Cardiac muscle cell (in vitro differentiated cells and primary cell): ENCODE data around the gene MXD3. TPM values are rescaled to one million over a fixed set of nuclear protein-coding genes. Genes with fewer than 3 reads are reported as not detected.

Source experiments
- DNase-seq, 2 donors: peaks; one replicate each; pipeline versions ENCODE4 v3.0.0 to v3.0.0-alpha.2; 2010 to 2017; ENCODE audit warnings: low read depth in 1 of 2, low spot score in 1 of 2
- H3K27ac ChIP-seq: fragments of 200-600 bp; sonication (generic); 2 replicates; pipeline ENCODE4 v1.5.1; 2016
- H3K27me3 ChIP-seq: fragments of 200-600 bp; sonication (generic); 2 replicates; pipeline ENCODE4 v1.6.0; 2016; ENCODE audit warnings: control low read depth
- H3K36me3 ChIP-seq: fragments of 200-600 bp; sonication (generic); 2 replicates; pipeline ENCODE4 v1.5.1; 2016; ENCODE audit warnings: control low read depth
- H3K4me1 ChIP-seq: fragments of 200-600 bp; sonication (generic); 2 replicates; pipeline ENCODE4 v1.8.1; 2017; ENCODE audit warnings: low read depth, mild to moderate bottlenecking, mixed run types
- H3K4me3 ChIP-seq: fragments of 200-600 bp; sonication (generic); 2 replicates; pipeline ENCODE4 v1.5.1; 2016; ENCODE audit warnings: mild to moderate bottlenecking
- H3K9me3 ChIP-seq: fragments of 200-600 bp; sonication (generic); 2 replicates; pipeline ENCODE4 v1.5.1; 2017; ENCODE audit warnings: low read depth, mild to moderate bottlenecking, control low read depth
- polyA plus RNA-seq: library from polyadenylated mRNA; unstranded; fragments of >200 nt; fragmentation: Nextera tagmentation; extraction: Ambion mirVana; gene quantifications from 2 replicates; pipeline ENCODE4 v1.2.1, GENCODE V29; 2016
- total RNA-seq: library from RNA; depleted of rRNA; stranded (reverse); fragments of >200 nt; gene quantifications from 2 replicates; pipeline ENCODE4 v1.2.3, GENCODE V29; 2016
- TF ChIP-seq, protein P1 (sequence below): IDR thresholded peaks from 2 replicates; pipeline ENCODE4 v1.5.1; 2012; ENCODE audit warnings: low read depth, mild to moderate bottlenecking, low read length

MXD3 gene
- total and polyA plus RNA-seq, 2 experiments from 2014 or later: 7.3 to 112 TPM

DNA sequence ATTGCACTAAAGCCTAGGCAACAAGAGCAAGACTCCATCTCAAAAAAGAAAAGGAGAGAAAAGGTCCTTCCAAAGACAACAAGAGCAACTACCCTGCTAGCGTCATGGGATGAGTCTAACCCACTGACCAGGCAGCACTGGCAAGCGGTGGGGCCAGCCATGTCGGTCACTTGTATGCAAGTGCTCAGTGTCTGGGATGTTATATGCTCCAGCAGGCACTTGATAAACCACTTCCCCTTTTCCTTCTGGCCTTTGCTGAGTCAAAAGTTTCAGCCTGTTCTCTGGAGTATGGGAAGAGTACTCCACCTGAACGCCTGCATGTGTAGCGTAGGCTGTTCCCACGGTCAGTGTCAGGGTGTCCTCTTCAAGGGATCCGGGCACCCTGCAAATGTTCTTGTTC lies 9.2 kb upstream of the MXD3 start:
- Histone ChIP-seq H3K4me1 (no peaks in the 10 kb centered on the region), H3K9me3 (no peaks in the 10 kb centered on the region), H3K27me3 (no peaks in the 10 kb centered on the region), H3K27ac (no peak overlapping the region), H3K4me3 (no peak overlapping the region), H3K36me3 (no peaks in the 10 kb centered on the region)
- TF ChIP-seq, protein P1, sequence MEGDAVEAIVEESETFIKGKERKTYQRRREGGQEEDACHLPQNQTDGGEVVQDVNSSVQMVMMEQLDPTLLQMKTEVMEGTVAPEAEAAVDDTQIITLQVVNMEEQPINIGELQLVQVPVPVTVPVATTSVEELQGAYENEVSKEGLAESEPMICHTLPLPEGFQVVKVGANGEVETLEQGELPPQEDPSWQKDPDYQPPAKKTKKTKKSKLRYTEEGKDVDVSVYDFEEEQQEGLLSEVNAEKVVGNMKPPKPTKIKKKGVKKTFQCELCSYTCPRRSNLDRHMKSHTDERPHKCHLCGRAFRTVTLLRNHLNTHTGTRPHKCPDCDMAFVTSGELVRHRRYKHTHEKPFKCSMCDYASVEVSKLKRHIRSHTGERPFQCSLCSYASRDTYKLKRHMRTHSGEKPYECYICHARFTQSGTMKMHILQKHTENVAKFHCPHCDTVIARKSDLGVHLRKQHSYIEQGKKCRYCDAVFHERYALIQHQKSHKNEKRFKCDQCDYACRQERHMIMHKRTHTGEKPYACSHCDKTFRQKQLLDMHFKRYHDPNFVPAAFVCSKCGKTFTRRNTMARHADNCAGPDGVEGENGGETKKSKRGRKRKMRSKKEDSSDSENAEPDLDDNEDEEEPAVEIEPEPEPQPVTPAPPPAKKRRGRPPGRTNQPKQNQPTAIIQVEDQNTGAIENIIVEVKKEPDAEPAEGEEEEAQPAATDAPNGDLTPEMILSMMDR: no peak
- DNase-seq: no peak

DNA sequence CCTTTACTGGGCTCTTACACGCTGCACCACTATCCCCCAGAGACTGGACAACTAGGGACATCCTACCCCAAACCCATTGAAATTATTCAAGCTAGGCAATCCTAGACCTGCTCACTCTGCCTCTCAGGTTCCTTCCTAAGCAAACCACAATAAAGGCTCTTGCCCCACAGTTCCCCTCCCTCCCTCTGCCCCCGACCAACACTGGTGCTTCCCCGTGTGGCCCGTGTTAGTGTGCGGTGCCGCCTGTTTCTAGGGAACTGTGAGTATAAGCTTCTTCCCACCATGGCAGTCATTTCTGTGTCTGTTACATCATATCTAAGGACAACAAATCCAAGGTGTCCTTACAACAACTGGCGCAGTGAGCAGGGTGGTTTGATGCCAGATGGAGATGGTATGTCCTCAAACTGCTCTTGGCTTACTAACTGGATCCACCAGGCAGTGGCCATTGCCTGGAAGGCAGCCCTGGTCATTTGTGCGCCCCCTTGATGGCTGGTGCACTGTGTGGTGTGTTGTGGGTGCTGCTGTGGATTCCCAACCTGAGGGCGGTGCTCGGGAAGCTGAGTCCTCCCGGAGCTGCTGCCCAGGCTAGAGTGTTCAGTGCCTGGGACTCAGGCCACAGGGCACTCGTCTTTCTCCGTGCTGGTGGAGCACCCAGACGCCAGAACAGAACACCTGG lies 8.4 kb upstream of the MXD3 start:
- Histone ChIP-seq H3K9me3 (no peaks in the 10 kb centered on the region), H3K27me3 (no peaks in the 10 kb centered on the region), H3K4me1 (no peaks in the 10 kb centered on the region), H3K27ac (no peak overlapping the region), H3K4me3 (no peak overlapping the region), H3K36me3 (no peaks in the 10 kb centered on the region)
- TF ChIP-seq, protein P1: no peak
- DNase-seq: no peak

DNA sequence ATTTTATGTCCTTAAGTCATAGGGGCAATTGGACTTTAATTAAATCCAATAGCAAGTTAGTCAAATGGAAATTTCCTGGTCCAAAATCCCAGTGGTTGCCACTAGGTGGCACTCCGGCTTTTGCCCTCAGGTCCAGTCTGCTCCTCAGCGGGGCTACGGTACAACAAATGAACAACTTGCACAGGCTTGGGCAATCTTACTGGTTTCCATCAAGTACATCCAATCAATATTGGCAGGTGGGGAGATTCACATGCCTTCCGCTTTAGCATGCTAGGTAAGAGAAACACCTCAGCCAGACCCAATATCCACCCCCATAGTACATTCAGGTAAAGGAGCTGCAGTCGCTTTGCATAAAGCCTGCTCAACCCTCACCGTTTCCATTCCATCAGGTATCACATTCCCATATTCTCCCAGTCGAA lies 6.3 kb upstream of the MXD3 start:
- TF ChIP-seq, protein P1: peak; percentile 90
- Histone ChIP-seq H3K4me1 (no peaks in the 10 kb centered on the region), H3K27ac (no peak overlapping the region), H3K36me3 (no peaks in the 10 kb centered on the region), H3K9me3 (no peaks in the 10 kb centered on the region), H3K4me3 (no peak overlapping the region), H3K27me3 (no peaks in the 10 kb centered on the region)
- peak; percentile 83 to 86 for DNase-seq

DNA sequence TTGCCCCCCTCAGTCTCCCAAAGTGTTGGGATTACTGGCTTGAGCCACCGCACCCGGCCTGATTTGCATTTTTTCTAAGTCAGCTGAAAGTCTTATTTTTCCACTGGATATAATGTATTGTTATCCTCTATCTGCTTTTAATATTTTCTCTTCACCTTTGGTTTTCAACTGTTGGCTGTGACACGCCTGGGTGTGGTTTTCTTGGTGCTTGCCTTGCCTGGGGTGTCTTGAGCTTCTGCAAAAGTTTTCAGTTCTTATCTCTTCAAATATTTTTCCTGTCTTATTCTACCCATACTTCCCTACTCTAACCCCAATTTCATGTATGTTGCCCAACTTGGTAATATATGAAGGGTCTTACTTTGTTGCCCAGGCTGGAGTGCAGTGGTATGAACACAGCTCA lies 4.3 kb upstream of the MXD3 start:
- no peak for DNase-seq
- Histone ChIP-seq H3K36me3 (no peaks in the 10 kb centered on the region), H3K9me3 (no peaks in the 10 kb centered on the region), H3K4me1 (no peaks in the 10 kb centered on the region), H3K27ac (no peak overlapping the region), H3K4me3 (no peak overlapping the region), H3K27me3 (no peaks in the 10 kb centered on the region)
- TF ChIP-seq, protein P1: no peak

DNA sequence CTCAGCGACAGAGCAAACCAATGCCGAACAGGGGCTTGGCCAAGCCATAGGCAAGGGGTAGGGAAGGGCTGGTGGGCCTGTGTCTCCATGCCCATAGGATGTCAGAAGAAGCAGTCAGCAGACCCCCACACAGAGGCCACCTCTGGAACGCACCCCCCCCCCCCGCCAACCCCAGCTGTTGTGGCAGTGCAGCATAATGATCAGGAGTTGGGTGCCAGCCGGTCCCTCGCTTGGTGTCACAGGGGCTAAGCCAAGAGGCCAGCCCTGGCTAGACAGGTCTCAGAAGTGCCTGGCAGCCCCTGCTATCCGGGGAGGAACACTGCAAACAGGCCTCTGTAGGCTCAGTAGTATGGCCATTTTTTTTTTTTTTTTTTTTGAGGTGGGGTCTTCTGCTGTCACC lies 3.7 kb upstream of the MXD3 start:
- H3K27me3 ChIP-seq: no peaks in the 10 kb centered on the region
- H3K4me3 ChIP-seq: no peak overlapping the region
- H3K4me1 ChIP-seq: no peaks in the 10 kb centered on the region
- no peak for DNase-seq
- TF ChIP-seq, protein P1: no peak
- H3K27ac ChIP-seq: no peak overlapping the region
- H3K36me3 ChIP-seq: no peaks in the 10 kb centered on the region
- no peaks in the 10 kb centered on the region for H3K9me3 ChIP-seq
